Stimulated activated CD4-positive, alpha-beta T cell treated with anti-CD3 and anti-CD28 coated beads, TNF-alpha, amount 100 ng/mL, for 4 hours (primary cell): Measurements from ENCODE around the gene TNFSF10.
"Not testable (repeated sequence)": the region's sequence is repeated elsewhere in the genome, so short reads cannot be mapped to it uniquely, and the experiment has no call there.

ENCODE experiments used
- DNase-seq, 3 experiments: peaks; one replicate each; pipeline ENCODE4 v3.0.0-alpha.2; 2020; ENCODE audit warnings: low read depth in 3 of 3

Gene TNFSF10

DNA sequence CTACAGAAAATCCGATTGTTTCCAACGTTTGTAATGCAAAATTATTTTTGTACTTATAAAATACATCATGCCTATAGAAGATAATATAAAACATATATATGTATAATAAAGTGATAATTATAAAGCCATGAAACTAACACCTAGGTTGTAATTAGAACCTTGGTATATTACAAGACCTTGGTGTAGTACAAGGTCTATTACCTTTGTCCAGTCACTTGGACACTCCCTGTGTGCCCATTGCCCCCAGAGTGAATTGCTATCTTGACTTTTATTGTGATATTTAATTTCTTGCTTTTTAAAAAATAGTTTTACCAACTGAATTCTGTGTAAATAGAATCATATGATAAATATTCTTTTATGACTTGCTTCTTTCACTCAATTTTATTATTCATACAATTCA, 20.7 kb upstream of the TNFSF10 start:
- no peak for DNase-seq

DNA sequence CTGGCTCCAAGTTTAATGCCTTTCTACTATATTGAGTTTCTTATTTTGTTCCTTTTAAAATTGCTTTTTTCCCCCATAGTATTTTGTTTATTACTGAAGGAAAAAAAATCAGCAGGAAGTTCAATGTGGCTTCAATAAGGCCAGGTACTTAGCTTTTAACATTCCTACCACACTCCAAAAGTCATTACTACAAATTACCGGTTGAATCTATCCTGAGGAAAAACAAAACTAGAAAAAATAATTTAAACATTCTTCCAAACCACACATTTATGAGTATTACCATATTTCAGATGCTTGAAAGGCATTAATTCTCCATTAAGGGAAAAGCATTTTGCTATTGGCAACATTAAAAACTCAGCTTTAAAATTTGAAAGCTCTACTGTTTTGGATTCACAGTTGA, 20.2 kb upstream of the TNFSF10 start:
- DNase-seq, result no peak

DNA sequence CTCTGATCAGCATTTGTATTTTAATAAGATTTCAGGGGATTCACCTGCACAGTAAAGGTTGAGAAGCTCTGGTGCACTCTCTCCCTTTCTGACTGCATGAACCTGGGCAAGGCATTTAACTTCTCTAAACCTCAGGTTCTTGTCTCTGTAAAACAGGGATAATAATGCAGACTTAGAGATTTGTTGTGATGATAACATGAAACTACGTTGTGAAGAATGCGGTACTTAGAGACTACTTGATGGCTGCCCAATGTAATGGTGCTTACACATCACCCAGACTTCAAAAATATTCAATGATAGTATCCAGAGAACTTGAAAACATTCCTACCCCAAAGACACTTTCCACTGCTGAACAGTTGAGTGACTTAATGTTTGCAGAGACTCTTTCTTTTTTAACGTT, 19.8 kb upstream of the TNFSF10 start:
- DNase-seq, result no peak

DNA sequence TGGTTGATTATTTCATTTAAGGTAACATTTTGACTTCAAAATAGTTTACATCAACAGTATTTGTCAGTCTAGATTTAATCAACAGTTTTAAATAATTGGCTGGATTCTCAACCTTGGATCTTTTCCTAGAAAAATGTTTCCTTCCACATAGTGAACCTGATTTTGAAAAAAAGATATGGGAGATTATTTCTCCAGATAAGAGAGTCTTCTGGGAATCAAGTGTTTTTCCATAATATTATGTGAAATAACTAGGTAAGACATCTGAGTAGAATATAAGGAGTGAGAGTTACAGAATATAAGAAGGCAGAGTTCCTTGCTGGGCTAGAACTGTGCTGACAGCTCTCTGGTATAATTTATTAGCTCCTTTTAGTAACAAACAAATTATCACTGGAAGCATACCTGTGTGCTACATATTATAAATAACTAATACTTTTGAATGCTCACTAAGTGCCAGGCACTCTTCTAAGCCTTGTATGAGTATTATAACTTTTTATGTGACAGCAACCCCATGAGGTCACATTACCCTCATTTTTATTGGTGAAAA, 18.8 kb upstream of the TNFSF10 start:
- DNase-seq, result no peak

DNA sequence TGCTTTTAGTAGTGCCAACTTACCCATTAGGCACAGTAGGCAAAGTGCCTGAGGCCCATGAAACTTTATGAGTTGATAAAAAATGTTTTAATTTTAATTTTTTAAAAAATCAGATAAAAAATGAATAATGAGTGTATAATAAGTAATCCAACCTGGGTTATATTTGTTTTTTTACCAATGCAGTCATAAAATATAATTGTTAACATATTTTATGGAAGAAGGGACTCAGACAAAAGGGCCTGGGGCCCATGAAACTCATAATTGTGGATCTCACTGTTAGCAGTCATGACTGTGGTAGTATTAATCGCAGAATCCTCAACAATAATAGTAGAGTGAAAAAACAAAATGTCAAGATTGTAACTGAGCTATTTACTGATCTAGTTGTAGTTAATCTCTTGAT, 16.8 kb upstream of the TNFSF10 start:
- DNase-seq, result no peak

DNA sequence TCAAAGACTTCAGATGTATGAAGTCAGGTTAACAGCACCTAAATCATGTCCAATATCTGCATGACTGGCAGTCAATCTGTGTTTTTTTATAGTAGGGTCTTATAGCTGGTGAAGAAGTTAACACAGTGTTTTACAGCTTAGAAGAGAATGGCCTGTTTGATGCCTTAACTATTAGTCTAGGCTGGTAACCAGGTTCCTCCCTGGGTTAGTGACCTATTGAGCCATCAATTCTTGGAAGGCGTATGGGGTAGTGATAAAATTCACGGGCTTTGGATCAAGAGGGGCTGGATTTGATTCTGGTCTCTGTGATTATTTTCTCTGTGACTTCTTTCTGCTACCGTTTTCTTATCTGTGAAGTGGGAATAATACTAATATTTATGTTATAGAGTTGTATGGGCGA, 16.0 kb upstream of the TNFSF10 start:
- no peak for DNase-seq

DNA sequence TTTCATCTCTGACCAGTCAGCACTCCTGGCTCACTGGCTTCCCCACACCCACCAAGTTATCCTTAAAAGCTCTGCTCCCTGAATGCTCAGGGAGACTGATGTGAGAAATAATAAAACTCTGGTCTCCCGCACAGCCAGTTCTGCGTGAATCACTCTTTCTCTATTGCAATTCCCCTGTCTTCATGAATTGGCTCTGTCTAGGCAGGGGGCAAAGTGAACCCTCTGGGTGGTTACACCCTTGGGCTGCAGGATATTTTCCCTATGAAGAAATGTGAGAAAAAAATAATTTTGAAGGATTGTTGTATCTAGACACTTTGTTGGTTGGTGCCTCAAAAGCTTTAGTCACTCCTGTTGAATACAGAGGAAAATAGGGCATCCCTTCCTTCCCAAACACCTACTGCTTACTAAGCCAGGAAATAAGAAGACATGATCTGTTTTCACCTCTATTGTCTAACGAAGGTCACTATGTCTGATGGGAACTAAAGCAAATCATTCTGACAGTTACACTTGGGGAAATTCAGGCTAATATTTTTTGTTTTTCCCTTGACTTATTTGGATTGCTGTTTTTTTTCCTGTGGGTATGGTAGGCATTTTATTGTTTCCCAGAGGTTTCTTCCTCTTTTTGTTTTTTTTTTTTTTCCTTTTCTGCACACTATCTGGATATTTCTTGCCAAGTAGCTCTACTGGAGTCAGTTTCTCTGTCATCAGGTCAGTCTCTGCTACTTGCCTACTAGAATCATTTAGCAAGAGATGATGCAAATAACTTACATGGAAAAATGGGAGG, 15.3 kb upstream of the TNFSF10 start:
- DNase-seq, result no peak

DNA sequence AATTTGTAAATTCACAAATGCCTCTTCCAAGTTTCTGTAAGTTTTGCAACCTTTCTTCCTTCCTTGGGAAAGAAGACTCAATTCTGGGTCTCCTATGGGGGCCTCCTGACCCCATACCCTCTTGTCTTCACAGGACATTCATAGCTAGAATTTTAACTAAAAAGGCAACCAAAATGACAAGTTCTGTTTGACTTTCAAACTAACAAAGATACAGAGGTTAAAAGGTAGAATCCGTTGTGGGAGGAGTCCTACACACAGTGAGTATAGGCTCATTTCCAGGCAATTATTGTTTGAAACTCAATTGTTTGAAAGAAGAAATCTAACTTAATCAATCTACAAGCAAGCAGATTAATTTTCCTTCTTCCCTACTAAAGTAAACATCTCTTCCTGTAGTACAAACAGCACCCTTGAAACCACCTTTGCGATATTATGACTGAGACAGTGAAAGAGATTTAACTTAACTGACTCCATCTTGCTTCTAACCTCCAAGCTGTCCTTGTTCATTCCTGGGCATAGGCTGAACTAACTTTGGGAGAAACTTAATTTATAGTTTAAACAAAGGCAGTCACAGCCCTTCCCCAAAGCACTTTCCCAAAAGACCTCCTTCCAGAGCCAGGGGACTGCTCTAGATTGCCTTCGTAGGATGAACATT, 14.4 kb upstream of the TNFSF10 start:
- DNase-seq, result no peak

DNA sequence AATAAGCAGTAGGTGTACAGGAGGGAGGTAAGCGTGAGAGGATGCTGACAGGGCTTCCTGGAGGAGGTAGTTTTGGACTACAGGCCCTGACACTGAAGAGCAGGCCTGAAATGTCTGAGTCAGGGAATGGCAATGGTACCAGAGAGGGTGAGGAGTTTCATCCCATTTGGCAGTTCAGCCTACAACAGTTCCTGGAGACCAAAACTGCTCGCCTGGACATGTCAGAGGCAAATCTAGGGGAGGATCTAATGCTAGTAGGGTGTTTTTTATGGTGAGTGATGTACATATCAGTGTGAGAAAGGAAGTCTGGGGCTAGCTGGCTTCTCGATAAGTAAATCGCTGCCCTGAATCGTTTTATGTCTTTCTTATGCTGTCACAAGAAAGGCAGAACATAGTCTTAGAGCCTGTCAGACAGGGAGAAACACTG, 13.8 kb upstream of the TNFSF10 start:
- DNase-seq, result no peak

DNA sequence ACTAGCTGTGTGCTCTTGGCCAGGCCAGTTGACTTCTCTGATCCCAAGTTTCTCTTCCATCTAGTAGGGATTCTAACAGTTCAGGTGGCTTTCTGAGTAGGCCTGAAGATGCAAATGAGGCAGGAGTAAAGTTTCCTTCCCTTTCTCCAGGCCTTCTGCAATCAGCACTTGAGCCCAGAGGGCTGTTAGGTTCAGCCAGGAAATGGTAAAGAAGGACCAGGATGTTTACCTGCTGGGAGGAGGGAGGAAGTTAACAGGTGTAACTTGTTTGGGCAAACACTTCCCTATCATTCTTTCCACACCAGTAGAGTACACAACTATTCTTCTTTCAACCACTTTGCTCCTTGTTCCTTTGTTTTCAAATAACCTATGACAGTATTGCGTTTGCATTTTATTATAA, 13.3 kb upstream of the TNFSF10 start:
- no peak for DNase-seq

DNA sequence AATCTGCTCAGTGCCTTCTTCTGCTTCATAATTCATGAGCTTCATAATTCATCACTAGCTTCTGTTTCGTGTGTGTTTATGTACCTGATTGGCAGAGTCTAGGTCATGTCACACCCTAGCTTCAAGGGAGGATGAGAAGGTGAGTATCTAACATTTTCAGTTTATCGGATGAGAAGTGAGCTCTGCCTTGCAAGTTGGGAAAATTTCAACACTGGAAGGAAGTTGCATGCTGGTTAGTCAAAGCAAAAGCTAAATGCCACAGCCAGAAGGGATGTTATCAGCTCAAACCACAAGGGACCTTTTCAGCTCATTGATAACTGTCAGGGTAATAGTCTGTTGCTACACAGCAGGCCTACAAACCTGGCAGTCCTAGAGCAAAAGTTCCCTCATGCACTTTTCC, 7.3 kb upstream of the TNFSF10 start:
- DNase-seq, result no peak

DNA sequence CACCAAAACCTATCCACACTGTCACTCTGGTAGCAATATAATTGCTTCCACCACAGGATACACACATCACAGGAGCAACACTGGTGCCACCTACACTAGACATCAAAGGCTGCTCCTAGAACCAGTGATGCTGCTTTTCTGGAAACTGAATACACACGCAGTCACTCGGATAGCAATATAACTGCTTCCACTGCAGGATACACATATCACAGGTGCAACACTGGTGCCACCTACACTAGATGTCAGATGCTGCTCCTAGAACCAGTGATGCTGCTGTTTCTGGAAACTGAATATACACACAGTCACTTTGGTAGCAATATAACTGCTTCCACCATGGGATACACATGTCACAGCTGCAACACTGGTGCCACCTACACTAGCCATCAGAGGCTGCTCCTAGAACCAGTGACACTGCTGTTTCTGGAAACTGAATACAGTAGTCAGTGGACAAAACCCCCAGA, 6.9 kb upstream of the TNFSF10 start:
- no peak for DNase-seq

DNA sequence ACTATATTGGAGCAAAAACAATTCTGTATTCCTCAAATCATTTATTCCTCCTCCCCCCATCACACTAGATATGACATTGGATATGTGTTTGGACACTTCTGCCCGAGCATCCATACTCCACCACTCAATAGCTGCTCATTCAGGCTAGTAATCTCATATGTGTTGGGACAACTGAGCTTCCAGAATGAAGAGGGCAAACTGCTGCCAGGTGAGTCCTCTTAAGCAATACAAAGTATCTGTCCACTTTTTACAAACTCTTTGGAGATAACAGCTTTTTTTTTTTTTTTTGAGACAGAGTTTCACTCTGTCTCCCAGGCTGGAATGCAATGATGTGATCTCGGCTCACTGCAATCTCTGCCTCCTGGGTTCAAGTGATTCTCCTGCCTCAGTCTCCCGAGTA, 5.4 kb upstream of the TNFSF10 start:
- DNase-seq, result no peak

DNA sequence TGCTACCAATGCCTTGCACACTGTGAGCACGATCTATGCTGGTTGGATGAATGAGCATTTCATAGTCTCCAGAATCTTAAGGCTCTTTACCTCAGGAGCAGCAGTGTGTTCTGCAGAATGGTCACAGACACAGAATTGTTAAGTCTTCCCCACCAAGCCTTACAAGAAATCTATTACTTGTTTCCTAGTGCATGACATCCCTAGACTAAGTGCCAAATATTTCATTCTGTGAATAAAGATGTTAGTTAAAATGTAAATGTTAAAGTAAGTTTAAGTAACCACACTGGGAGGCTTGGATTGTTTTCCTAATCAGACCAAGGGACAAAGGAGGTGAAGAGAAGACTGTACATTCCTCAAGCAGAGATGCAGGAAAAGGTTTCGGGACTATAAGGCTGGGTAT, 4.1 kb upstream of the TNFSF10 start:
- no peak for DNase-seq

DNA sequence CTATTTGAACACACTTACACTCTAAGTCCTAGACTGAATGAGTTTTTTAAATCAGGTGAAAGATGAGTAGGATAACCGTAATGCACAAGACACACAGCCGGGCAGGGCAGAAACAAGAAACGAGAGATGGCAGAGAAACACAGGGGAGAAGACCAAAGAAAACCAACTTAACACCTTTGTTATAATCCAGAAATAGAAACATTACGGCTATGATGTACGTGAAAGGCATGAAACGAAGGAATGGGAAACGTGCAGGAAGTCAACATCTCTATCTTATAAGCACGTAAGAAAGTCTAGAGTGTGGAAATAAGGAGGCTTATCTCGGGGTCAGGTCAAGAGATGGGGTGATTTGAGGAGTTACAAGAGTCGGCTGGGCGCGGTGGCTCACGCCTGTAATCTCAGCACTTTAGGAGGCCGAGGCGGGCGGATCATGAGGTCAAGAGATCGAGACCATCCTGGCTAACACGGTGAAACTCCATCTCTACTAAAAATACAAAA, 1.9 kb upstream of the TNFSF10 start:
- no peak for DNase-seq

DNA sequence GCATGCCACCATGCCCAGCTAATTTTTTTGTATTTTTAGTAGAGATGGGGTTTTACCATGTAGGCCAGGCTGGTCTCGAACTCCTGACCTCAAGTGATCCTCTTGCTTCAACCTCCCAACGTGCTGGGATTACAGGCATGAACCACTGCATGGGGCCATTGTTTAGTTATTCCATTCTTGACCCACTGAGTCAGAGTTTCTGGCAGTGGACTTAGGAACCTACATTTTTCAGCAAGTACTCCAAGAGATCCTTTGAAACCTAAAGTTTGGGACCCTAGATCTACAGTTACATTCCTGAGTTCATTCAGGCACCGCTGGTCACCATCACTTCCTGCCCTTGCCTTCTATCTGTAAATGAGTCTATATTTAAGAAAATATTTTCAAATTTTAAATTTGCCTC, 1.4 kb upstream of the TNFSF10 start:
- DNase-seq, result no peak

DNA sequence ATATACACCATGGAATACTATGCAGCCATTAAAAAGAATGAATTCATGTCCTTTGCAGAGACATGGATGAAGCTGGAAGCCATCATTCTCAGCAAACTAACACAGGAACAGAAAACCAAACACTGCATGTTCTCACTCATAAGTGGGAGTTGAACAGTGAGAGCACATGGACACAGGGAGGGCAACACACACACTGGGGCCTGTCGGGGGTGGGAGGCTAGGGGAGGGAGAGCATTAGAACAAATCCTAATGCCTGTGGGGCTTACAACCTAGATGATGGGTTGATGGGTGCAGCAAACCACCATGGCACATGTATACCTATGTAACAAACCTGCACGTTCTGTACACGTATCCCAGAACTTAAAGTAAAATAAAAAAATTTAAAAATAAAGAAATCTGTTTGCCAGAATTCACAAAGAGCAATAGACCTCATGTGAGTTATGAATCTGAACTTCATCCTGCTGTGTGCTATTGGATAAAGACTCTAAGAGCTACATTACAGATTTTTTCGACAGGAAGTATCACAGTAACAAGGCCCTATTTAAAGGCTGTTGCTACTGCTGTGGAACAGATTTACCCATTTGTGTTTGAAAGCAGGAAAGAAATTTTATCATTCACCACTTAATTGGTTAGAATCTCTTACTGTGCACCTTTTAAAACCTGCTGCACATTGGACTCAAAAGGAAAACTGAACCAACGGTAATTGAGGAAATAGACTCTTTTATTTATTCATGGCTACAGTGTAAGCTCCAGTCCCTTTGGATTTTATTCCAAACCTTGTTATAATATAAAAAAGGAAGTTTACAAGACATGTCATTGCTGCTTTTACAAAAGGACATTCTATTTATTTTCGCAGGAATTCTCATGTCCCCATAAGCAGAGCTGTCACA, 1.1 kb downstream of the TNFSF10 start:
- DNase-seq, result not testable (repeated sequence)

DNA sequence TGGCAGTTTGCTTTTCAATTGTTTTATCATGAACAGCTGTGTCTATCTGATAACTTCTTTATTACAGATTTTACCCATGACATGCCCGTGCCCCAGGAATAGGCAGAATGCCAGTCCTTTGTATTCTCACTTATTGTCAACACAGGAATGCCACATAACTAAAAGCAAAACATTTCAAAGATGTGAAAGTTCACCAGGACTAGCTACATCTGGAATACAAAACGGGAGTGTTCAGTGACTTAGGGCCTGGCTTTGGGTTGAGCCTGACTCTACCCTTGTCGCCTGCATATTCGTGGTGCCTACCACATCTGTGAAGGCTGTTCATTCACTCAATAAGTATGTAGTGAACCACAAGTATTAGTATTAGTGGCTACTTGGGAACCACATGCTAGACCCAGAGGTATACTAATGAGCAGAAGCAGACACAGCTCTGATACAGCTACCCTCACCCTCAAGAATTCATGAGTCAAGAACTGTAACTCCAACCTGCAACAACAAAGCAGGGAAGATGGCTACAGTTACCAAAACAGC, 2.9 kb downstream of the TNFSF10 start:
- no peak for DNase-seq

DNA sequence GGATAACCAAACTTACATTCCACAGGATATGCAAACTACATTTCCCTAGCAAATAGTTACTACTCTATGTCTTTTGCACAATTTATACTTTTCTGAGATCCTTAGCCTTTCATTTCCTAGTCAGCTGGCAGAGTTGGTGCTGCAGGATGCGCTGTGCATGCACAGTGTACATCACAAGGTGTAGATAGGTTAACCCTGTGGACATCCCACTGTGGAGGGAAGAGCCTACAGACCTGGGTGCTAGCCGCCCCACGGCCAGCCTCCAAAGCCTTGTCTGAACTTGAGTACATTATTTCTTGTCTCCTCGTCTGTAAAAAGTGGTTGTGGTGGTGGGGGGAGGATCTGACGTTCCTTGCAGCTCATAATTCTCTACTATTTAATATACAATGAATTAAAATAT, 3.5 kb downstream of the TNFSF10 start:
- DNase-seq, result no peak

DNA sequence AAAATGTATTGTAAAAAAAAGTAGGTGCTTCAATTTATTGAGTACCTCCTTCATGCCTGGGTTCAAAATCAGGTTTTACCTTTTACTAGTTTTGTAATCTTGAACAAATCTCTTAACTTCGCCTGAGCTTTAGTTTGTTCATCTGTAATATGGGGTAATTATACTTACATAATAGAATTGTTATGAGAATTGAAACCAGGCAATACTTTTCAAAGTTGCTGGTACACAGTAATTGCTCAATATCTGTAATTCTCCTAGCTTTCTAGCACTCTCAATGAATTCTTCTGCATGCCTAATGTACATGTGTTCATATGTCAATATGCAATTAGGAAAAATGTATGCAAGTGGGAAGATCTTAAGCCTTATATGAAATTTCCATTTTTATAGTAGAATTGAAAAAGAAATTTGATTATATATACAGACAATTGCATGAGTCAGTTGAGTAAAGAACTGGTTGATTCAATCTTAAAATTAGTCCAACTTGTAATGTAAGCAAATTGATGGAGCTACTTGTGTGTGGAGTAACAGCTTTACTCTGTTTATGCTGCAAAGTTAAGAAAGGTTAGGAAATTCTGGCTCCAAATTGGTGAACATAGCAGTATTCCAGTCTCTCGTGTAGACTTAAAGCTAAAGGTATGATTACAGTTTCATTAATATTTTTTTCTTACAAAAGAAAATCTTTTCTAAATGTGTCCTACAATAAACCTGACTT, 4.1 kb downstream of the TNFSF10 start:
- DNase-seq, result no peak

DNA sequence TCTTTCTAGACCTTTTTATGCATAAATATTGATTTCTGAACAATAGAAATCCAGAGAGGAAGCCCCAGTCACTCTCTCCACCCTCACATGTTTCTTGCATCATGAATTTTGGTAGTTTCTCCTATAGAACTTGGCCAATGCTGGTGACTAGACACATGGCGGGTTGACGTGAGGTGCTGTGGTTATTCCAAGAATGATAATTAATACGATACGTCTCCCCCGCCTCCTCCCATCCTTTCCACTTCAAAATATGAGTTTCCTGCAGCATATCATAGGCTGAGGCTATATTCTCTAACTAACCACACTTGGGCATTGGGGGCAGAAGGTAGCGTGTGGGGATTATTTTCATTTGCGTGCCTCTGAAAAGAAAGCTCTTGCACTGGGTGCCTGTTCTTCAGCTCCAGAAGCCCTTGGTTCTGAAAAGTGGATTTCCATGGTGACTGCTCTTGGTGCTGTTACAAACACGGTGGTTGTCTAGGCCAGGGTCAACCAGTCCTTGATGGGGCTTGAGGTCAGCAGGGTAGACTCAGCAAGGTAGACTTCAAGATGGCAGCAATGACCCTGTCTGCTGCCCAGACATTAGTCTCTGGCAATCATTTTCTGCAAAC, 5.3 kb downstream of the TNFSF10 start:
- DNase-seq, result peak in 1 of 3 experiments; percentile 61
